T follicular helper cell (primary cell): Measurements from ENCODE around the gene CCM2L.
A peak's percentile ranks its signal among the peaks of the same experiment; 100 is the strongest.
"Not testable (repeated sequence)": the region's sequence is repeated elsewhere in the genome, so short reads cannot be mapped to it uniquely, and the experiment has no call there.

Experiments used
- DNase-seq: peaks from one replicate; pipeline ENCODE4 v3.0.0-alpha.2; 2020; ENCODE audit warnings: low read depth

The CCM2L gene

GRCh38 chr20:32028647-32029372 lies 18.6 kb downstream of the CCM2L start:
- DNase-seq: no peak

DNA sequence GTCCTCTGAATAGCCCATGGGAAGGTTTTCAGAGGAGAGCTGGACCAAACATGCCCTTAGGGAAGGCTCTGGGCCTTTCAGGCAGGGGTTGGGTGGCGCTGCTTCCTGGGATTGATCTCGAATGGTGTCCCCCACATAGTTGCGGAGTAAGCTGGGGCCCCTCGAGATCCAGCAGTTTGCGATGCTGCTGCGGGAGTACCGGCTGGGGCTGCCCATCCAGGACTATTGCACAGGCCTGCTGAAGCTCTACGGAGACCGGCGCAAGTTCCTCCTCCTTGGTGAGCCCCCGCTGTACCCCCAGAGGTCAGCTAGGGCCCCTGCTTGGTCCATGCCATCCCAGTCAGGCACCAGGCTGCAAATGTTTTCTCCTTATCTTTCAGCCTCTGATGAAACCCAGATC lies 19.3 kb downstream of the CCM2L start:
- DNase-seq: no peak

- DNase-seq: peak; percentile 35
Measured at GRCh38 chr20:32031007-32031958, 21.0 kb downstream of the CCM2L start.

DNA sequence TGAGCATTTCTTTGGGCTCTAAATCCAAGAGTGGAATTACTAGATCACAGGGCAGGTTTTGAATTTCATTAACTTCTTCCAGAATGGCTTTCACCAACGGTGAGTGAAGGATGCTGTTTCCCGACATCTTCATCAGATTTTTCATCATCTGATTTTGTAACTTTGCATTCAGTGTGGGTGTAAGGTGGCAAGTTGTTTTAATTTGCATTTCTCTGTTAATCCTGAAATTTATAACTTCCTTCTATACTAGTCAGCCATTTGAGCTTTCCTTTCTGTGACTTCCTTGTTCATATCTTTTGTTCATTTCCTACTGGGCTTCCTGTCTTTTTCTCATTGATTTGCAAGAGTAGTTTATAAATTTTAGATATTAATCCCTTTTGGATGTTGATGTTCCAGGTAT lies 23.1 kb downstream of the CCM2L start:
- DNase-seq: no peak

GRCh38 chr20:32033721-32034120 lies 23.5 kb downstream of the CCM2L start:
- DNase-seq: not testable (repeated sequence)

- no peak for DNase-seq
Measured at GRCh38 chr20:32034581-32035425, 24.6 kb downstream of the CCM2L start.

DNA sequence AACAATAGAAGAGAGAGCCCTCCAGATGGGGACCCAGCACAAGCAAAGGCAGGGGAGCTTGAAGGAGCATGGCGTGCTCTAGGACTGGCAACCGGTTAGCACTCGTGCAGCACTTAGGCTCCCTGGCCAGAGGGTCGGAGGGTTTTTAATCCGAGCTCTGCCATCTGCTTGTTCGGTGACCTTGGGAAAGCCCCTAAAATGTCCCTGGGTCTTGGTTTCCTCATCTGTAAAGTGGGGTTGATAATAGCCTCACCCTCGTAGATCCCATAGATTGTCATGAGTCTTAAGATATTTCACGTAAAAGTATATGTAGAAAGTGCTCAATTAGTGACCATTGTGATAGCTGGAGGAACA lies 25.2 kb downstream of the CCM2L start:
- DNase-seq: no peak

- no peak for DNase-seq
Measured at GRCh38 chr20:32036252-32036651, 26.0 kb downstream of the CCM2L start.

GRCh38 chr20:32036716-32037485 lies 26.7 kb downstream of the CCM2L start:
- DNase-seq: no peak

DNA sequence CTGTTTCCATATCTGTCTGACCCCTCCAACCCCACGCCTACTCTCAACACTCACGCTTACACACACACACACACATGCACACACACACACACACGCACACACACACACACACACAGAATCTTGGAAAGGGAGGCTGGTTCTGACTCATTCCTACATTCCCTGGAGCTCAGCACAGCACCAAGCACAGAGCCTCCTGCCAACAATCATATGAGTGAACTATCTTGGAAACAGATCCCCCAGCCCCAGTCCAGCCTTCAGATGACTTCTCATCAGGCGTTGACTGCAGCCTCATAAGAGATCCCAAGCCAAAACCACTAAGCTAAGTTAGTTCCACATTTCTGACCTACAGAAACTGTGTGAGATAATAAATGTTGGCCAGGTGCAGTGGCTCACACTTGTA lies 27.7 kb downstream of the CCM2L start:
- DNase-seq: no peak

DNA sequence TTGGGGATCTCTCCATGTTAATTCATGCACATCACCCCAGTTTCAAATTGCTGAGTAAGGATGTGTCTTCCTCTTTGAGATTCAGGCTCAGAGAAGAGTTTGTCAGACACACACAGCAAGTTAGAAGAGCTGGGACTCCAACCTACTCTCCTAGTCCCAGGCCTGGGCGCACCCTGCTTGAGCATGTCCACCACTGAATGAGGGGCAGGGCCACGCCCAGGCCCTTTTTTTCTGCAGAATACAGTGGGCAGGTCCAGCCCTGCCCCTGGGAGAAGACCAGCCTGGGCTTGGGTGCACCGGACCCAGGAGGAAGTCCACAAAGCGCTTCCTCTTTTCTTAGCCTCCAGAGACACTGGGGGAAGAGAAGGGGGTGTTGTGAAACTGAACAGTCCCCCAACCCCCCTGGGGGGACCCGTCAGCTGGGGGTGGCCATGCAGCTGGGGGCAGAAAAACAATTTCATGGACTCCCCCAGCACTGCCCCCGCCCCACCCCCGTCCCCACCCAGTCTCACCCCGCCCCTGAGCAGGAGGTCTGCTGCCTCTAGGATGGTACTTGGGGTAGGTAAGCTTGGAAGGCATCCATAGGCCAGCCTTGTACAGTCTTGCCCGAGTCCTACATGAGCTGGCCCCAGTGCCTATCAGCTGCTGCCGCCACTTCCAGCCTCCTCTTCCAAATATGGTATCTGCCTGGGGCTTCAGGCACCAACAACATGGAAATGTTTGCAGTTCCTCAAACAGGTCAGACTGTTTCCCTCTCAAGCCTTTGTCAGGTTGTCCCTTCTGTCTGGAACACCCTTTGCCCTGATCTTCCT lies 30.1 kb downstream of the CCM2L start:
- no peak for DNase-seq

- DNase-seq: no peak
Measured at GRCh38 chr20:32045999-32046398, 35.8 kb downstream of the CCM2L start.

GRCh38 chr20:32050324-32050841 lies 40.1 kb downstream of the CCM2L start:
- DNase-seq: no peak

DNA sequence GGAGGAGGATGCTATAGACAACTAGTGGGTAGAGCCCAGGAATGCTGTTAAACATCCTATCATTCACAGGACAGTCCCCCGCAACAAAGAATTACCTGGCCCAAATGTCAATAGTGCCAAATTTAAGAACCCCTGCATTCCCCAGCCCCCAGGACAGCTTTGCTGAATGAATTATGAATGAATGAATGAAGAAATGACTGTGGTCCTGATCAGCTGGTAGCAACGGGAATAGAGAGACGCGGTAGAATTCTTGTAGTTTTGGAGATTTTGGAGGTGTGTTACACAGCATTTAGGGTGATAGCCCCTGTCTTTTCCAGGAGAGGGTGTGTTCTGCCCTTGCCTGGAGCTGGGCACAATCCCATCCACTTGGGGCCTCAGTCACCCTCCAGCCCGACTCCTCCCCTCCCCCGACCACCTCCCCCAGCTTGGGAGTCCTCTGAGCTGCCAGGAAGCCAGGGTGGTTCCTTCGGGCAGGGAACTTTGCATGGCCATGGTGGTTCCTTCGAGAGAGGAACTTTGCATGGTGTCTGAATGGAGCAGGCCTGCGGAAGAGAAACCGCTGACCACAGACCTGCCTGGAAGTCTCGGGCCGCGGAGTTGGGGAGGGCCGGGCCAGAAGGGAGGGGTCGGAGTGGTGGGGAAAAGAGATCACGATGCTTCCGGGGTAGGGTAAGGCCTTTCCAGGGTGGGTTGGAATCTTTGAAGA lies 40.8 kb downstream of the CCM2L start:
- DNase-seq: no peak

- DNase-seq: no peak
Measured at GRCh38 chr20:32051720-32052089, 41.5 kb downstream of the CCM2L start.

GRCh38 chr20:32052090-32052777 lies 42.0 kb downstream of the CCM2L start, which contains the start of gene HCK:
Gene HCK (plus strand): TSS chr20:32052242.
- no peak for DNase-seq

DNA sequence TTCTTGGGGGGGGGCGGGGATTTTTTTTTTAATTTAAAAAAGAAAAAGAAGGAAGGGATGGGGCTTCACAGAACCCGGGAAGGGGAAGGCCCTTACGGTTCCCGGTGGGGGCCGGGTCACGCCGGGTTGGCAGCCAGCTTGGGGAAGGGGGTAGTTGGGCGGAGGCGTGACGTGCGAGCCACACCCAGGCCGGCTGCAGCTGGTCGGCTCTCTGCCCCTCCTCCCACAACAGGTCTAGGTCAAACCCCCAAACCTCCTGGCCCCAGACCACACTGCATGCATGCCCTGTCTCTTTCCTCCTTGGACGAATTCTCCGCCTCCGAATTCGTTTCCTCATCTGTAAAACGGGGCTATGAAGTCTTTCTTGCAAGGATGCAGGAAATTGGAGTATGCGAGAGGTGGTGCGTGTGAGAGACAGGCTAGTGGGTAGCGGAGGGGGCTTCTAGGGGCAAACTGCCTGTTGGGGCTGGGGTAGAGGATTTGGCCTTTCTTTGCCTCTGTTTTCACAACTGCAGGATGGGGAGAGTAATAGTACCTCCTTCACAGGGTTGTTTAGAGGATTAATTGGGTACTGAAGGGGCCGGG lies 42.6 kb downstream of the CCM2L start:
- DNase-seq: no peak

DNA sequence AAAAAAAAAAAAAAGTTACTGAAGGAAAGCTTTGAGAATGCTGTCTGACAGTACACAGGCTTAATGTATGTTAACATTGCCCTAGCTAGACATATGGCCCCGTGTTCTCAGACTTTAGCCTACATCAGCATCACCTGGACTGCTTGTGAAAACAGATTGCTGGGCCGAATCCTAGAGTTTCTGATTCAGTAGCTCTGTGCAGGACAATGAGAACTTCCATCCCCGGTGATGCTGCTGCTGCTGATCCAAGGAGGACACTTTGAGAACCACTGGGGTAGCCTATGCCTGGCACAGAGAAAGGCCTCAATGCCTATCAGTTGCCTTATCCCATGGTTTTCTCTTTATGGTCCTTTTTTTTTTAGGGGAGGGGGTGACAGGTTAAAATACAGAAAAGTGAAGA lies 43.4 kb downstream of the CCM2L start:
- DNase-seq: no peak
